GM13976 (cell line): ENCODE measurements around the gene GNAZ.
"Not testable (repeated sequence)": the region's sequence is repeated elsewhere in the genome, so short reads cannot be mapped to it uniquely, and the experiment has no call there.

Experiments used
- DNase-seq: peaks from one replicate; pipeline ENCODE4 v3.0.0; 2012; ENCODE audit warnings: low spot score
- CTCF ChIP-seq: IDR thresholded peaks from 2 replicates; pipeline ENCODE4 v1.5.1; 2012; ENCODE audit warnings: borderline replicate concordance, mild to moderate bottlenecking; ENCODE audit not compliant: insufficient read depth; ENCODE audit errors: extremely low read depth, missing control alignments, control extremely low read depth
- in situ Hi-C: fragments of 300-500 bp; cut with MboI; formaldehyde crosslinking; loops from one replicate; pipeline ENCODE4 v1.12.0; 2022; ENCODE audit warnings: low sequenced_read_pairs, mixed read lengths, inconsistent platforms; ENCODE audit not compliant: unreplicated experiment

Gene GNAZ

GRCh38 chr22:23129149-23129548, 58.8 kb downstream of the GNAZ start:
- TF ChIP-seq CTCF, result no peak
- no peak for DNase-seq
- in situ Hi-C loops, result no loop called here

- DNase-seq, result no peak
- no peak for TF ChIP-seq CTCF
- in situ Hi-C loops, result loop anchor here (10.0 kb wide), 1 partner anchor 356 kb away; no protein-coding TSS in a partner anchor
These were observed 60.4 kb downstream of the GNAZ start for GRCh38 chr22:23130697-23131096.

GRCh38 chr22:23131931-23132330, 61.6 kb downstream of the GNAZ start:
- DNase-seq, result no peak
- in situ Hi-C loops, result loop anchor here (10.0 kb wide), 1 partner anchor 357 kb away; no protein-coding TSS in a partner anchor
- TF ChIP-seq CTCF, result no peak

GRCh38 chr22:23132376-23133091, 62.2 kb downstream of the GNAZ start:
- TF ChIP-seq CTCF, result no peak
- DNase-seq, result no peak
- in situ Hi-C loops, result loop anchor here (10.0 kb wide), 1 partner anchor 358 kb away; no protein-coding TSS in a partner anchor

GRCh38 chr22:23133922-23134321, 63.6 kb downstream of the GNAZ start:
- in situ Hi-C loops, result loop anchor here (10.0 kb wide), 1 partner anchor 359 kb away; no protein-coding TSS in a partner anchor
- no peak for TF ChIP-seq CTCF
- no peak for DNase-seq

- in situ Hi-C loops, result loop anchor here (10.0 kb wide), 1 partner anchor 362 kb away; no protein-coding TSS in a partner anchor
- DNase-seq, result not testable (repeated sequence)
These were observed 66.7 kb downstream of the GNAZ start for GRCh38 chr22:23136991-23137390.

GRCh38 chr22:23137468-23137867, 67.1 kb downstream of the GNAZ start:
- no peak for TF ChIP-seq CTCF
- in situ Hi-C loops, result loop anchor here (10.0 kb wide), 1 partner anchor 363 kb away; no protein-coding TSS in a partner anchor
- DNase-seq, result no peak
